GM23338 (cell line): ENCODE results near the gene SPINT1. TPM values are rescaled to one million over a fixed set of nuclear protein-coding genes. Genes with fewer than 3 reads are reported as not detected.

Experiments
- ATAC-seq: fragments of 200-7000 bp; cut with Tn5 transposase; 3 replicates; pipeline ENCODE4 v1.9.1; 2020
- DNase-seq: peaks from one replicate; pipeline ENCODE4 v3.0.0-alpha.2; 2015; ENCODE audit warnings: low spot score
- H2AFZ ChIP-seq: fragments of 200-600 bp; sonication (generic); 2 replicates; pipeline ENCODE4 v1.8.0; 2016; ENCODE audit warnings: antibody characterized with exemption, mild to moderate bottlenecking, moderate library complexity
- H3F3A ChIP-seq: fragments of 200-600 bp; sonication (generic); replicated peaks from 2 replicates; pipeline ENCODE4 v1.8.0; 2017; ENCODE audit warnings: antibody characterized with exemption, mixed run types, low read depth
- H3K27ac ChIP-seq: fragments of 200-600 bp; sonication (generic); 2 replicates; pipeline ENCODE4 v1.6.1; 2016; ENCODE audit warnings: low read depth
- H3K27me3 ChIP-seq: fragments of 200-600 bp; sonication (generic); 2 replicates; pipeline ENCODE4 v1.8.0; 2016; ENCODE audit warnings: mild to moderate bottlenecking, mixed run types, moderate library complexity; ENCODE audit not compliant: insufficient read depth
- H3K36me3 ChIP-seq: fragments of 200-600 bp; sonication (generic); 2 replicates; pipeline ENCODE4 v1.8.0; 2016; ENCODE audit warnings: mild to moderate bottlenecking; ENCODE audit not compliant: insufficient read depth
- H3K4me1 ChIP-seq: fragments of 200-600 bp; sonication (generic); 2 replicates; pipeline ENCODE4 v1.8.0; 2016; ENCODE audit warnings: mild to moderate bottlenecking, moderate library complexity; ENCODE audit not compliant: insufficient read depth
- H3K4me2 ChIP-seq: fragments of 200-600 bp; sonication (generic); 2 replicates; pipeline ENCODE4 v1.7.1; 2017; ENCODE audit warnings: mixed run types
- H3K4me3 ChIP-seq: fragments of 200-600 bp; sonication (generic); 2 replicates; pipeline ENCODE4 v1.6.1; 2016; ENCODE audit warnings: mixed run types
- H3K79me2 ChIP-seq: fragments of 200-600 bp; sonication (generic); replicated peaks from 2 replicates; pipeline ENCODE4 v1.8.0; 2017; ENCODE audit warnings: mild to moderate bottlenecking; ENCODE audit not compliant: insufficient read depth
- H3K9me2 ChIP-seq: fragments of 200-600 bp; sonication (generic); 2 replicates; pipeline ENCODE4 v1.8.0; 2017; ENCODE audit not compliant: insufficient read depth
- H4K20me1 ChIP-seq: fragments of 200-600 bp; sonication (generic); replicated peaks from 2 replicates; pipeline ENCODE4 v1.8.0; 2017; ENCODE audit warnings: mild to moderate bottlenecking; ENCODE audit not compliant: insufficient read depth
- H3K27ac Mint-ChIP-seq: 2 replicates; pipeline ENCODE4 v1.8.0; 2020; ENCODE audit warnings: inconsistent platforms, mild to moderate bottlenecking, moderate library complexity, mixed read lengths
- H3K27me3 Mint-ChIP-seq: 3 replicates; pipeline ENCODE4 v1.8.0; 2022; ENCODE audit warnings: low read depth, mild to moderate bottlenecking, moderate library complexity, mixed read lengths, inconsistent platforms; ENCODE audit not compliant: insufficient read depth, poor library complexity
- H3K36me3 Mint-ChIP-seq: 3 replicates; pipeline ENCODE4 v1.8.0; 2021; ENCODE audit warnings: low read depth, mild to moderate bottlenecking, inconsistent platforms, moderate library complexity, mixed read lengths
- H3K4me1 Mint-ChIP-seq: 3 replicates; pipeline ENCODE4 v1.8.0; 2020; ENCODE audit warnings: mild to moderate bottlenecking, inconsistent platforms, mixed read lengths
- H3K4me3 Mint-ChIP-seq: 3 replicates; pipeline ENCODE4 v1.8.0; 2021; ENCODE audit warnings: moderate library complexity, mild to moderate bottlenecking, inconsistent platforms, mixed read lengths
- H3K9me3 Mint-ChIP-seq: 3 replicates; pipeline ENCODE4 v1.8.0; 2020; ENCODE audit warnings: moderate library complexity, mild to moderate bottlenecking, inconsistent platforms, mixed read lengths
- STAT1 ChIP-seq: IDR thresholded peaks from one replicate; pipeline ENCODE4 v1.6.1; 2016; ENCODE audit warnings: antibody characterized with exemption; ENCODE audit not compliant: unreplicated experiment
- ZNF114 ChIP-seq: fragments of 250-450 bp; sonication (Bioruptor Pico); IDR thresholded peaks from 2 replicates; pipeline ENCODE4 v1.5.0; 2020; ENCODE audit warnings: mild to moderate bottlenecking, moderate library complexity
- polyA plus RNA-seq: library from polyadenylated mRNA; unstranded; fragments of >200 nt; fragmentation: Nextera tagmentation; extraction: Ambion mirVana; gene quantifications from 2 replicates; pipeline ENCODE4 v1.2.1, GENCODE V29; 2016
- total RNA-seq: library from RNA; depleted of rRNA; stranded (reverse); fragments of >200 nt; shearing (Covaris generic); gene quantifications from 2 replicates; pipeline ENCODE4 v1.2.3, GENCODE V29; 2014
- TF ChIP-seq, protein P1 (sequence below): fragments of 250-450 bp; sonication (Bioruptor Pico); IDR thresholded peaks from 2 replicates; pipeline ENCODE4 v1.5.0; 2020; ENCODE audit warnings: mild to moderate bottlenecking, moderate library complexity

Gene SPINT1
- total and polyA plus RNA-seq, 2 experiments from 2014 or later: 41.3 to 253 TPM

DNA sequence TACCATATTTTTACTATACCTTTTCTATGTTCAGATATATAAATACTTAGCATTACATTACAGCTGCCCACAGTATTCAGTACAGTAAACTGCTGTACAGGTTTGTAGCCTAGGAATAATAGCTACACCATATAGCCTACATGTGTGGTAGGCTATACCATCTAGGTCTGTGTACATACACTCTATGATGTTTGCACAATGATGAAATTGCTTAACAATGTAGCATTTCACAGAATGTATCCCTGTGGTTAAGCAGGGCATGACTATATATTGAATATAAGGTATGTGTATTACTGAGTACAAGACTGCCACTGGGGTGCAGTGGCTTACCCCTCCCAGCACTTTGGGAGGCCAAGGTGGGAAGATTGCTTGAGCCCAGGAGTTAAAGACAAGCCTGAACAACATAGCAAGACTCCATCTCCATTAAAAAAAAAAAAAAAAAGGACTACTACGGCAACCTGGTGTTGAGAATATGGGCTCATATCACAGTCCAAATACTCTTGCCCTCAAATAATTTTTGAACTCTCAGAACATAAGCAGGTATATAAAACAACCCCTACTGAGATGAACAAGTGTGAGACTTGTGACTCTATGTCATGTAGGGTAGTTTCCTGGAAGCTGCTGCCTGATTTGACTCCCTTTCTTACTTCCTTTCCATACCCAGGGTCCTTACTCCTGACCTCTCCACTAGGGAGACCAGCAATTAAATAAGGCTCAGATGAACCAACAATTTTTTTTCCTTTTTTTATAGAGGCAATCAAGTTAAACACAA, 20.1 kb upstream of the SPINT1 start (continued):
- TF ChIP-seq, protein P1, sequence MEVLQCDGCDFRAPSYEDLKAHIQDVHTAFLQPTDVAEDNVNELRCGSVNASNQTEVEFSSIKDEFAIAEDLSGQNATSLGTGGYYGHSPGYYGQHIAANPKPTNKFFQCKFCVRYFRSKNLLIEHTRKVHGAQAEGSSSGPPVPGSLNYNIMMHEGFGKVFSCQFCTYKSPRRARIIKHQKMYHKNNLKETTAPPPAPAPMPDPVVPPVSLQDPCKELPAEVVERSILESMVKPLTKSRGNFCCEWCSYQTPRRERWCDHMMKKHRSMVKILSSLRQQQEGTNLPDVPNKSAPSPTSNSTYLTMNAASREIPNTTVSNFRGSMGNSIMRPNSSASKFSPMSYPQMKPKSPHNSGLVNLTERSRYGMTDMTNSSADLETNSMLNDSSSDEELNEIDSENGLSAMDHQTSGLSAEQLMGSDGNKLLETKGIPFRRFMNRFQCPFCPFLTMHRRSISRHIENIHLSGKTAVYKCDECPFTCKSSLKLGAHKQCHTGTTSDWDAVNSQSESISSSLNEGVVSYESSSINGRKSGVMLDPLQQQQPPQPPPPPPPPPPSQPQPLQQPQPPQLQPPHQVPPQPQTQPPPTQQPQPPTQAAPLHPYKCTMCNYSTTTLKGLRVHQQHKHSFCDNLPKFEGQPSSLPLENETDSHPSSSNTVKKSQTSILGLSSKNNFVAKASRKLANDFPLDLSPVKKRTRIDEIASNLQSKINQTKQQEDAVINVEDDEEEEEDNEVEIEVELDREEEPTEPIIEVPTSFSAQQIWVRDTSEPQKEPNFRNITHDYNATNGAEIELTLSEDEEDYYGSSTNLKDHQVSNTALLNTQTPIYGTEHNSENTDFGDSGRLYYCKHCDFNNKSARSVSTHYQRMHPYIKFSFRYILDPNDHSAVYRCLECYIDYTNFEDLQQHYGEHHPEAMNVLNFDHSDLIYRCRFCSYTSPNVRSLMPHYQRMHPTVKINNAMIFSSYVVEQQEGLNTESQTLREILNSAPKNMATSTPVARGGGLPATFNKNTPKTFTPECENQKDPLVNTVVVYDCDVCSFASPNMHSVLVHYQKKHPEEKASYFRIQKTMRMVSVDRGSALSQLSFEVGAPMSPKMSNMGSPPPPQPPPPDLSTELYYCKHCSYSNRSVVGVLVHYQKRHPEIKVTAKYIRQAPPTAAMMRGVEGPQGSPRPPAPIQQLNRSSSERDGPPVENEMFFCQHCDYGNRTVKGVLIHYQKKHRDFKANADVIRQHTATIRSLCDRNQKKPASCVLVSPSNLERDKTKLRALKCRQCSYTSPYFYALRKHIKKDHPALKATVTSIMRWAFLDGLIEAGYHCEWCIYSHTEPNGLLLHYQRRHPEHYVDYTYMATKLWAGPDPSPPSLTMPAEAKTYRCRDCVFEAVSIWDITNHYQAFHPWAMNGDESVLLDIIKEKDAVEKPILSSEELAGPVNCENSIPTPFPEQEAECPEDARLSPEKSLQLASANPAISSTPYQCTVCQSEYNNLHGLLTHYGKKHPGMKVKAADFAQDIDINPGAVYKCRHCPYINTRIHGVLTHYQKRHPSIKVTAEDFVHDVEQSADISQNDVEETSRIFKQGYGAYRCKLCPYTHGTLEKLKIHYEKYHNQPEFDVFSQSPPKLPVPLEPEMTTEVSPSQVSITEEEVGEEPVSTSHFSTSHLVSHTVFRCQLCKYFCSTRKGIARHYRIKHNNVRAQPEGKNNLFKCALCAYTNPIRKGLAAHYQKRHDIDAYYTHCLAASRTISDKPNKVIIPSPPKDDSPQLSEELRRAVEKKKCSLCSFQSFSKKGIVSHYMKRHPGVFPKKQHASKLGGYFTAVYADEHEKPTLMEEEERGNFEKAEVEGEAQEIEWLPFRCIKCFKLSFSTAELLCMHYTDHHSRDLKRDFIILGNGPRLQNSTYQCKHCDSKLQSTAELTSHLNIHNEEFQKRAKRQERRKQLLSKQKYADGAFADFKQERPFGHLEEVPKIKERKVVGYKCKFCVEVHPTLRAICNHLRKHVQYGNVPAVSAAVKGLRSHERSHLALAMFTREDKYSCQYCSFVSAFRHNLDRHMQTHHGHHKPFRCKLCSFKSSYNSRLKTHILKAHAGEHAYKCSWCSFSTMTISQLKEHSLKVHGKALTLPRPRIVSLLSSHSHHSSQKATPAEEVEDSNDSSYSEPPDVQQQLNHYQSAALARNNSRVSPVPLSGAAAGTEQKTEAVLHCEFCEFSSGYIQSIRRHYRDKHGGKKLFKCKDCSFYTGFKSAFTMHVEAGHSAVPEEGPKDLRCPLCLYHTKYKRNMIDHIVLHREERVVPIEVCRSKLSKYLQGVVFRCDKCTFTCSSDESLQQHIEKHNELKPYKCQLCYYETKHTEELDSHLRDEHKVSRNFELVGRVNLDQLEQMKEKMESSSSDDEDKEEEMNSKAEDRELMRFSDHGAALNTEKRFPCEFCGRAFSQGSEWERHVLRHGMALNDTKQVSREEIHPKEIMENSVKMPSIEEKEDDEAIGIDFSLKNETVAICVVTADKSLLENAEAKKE (CRISPR knock-in tag): no peak

DNA sequence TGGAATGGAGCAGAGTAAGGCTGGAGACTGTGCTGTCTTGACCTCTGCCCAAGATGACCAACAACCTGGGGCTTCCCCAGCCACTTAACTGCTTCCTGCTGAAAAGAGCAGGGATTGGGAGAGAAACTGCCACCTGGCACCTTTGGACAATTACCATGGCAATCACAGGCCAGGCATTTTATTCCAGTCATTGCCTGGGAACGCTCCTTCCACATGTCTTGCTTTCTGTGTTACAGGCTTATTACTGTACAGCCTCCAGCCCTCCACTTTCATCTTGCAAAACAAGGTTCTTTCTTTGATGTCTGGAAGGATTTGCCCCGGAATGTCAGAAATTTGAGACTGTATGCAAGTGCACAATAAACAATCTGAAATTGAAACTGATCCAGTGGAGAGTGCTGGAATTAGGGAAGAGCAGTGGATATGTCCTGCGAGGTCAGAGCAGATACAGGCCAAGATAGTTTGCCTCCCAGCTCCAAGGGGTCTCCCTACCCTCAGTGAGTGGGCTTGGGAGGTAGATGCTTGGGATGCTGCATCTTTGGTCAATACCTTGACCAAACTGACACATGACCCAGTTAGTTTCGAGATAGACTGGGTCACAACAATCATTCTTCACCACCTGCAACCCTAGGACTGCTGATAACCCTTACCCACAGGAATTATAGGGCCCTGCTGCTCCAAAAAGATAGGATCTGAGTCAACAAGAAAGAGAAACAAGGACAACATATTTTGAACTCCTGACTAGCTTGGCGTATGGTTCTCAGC, 18.0 kb upstream of the SPINT1 start:
- no peaks in the 10 kb centered on the region for H3K36me3 ChIP-seq
- no peak for DNase-seq
- H3K4me3 ChIP-seq: no peak overlapping the region
- Mint-ChIP-seq H3K4me1 (peaks cover 2% of the 10 kb centered on the region; the same call in 1 of the 3 replicates), H3K36me3 (no peaks in the 10 kb centered on the region), H3K27me3 (peaks cover 4% of the 10 kb centered on the region), H3K4me3 (no peak overlapping the region), H3K9me3 (no peaks in the 10 kb centered on the region), H3K27ac (no peak overlapping the region)
- no peaks in the 10 kb centered on the region for H3K27me3 ChIP-seq
- H4K20me1 ChIP-seq: no peaks in the 10 kb centered on the region
- H3K79me2 ChIP-seq: no peaks in the 10 kb centered on the region
- H2AFZ ChIP-seq: no peak overlapping the region
- H3F3A ChIP-seq: no peaks in the 10 kb centered on the region
- H3K9me2 ChIP-seq: no peaks in the 10 kb centered on the region
- no peak overlapping the region for H3K27ac ChIP-seq
- ATAC-seq: no peak
- H3K4me1 ChIP-seq: no peaks in the 10 kb centered on the region
- TF ChIP-seq, protein P1 (CRISPR knock-in tag): no peak
- TF ChIP-seq STAT1: no peak
- no peak for TF ChIP-seq ZNF114 (CRISPR knock-in tag)
- H3K4me2 ChIP-seq: no peak overlapping the region
